Panc1 (cell line): ENCODE measurements around the gene NUDT13. TPM values are rescaled to one million over a fixed set of nuclear protein-coding genes. Genes with fewer than 3 reads are reported as not detected.
"Not testable (repeated sequence)": the region's sequence is repeated elsewhere in the genome, so short reads cannot be mapped to it uniquely, and the experiment has no call there.

Source experiments
- ATAC-seq: fragments of 200-7000 bp; cut with Tn5 transposase; 2 replicates; pipeline ENCODE4 v1.9.1; 2020; ENCODE audit warnings: mild to moderate bottlenecking, moderate library complexity
- BruUV-seq: library from RNA; stranded (reverse); fragments of 400-500 nt; replicated peaks from 2 replicates; lab custom pipeline; 2021; lab: Mats Ljungman, UMichigan
- CTCF ChIA-PET: fragments of 300-600 bp; sonication (Branson Sonifier 250); formaldehyde crosslinking; loops from one replicate; lab custom pipeline; 2022; ENCODE audit warnings: antibody characterized with exemption; lab: Charles Lee
- POLR2A ChIA-PET: fragments of 300-600 bp; sonication (Branson Sonifier 250); formaldehyde crosslinking; loops from one replicate; lab custom pipeline; 2022; ENCODE audit warnings: antibody characterized with exemption; lab: Charles Lee
- DNase-seq: peaks from one replicate; pipeline ENCODE4 v3.0.0-alpha.2; 2010; ENCODE audit warnings: low read depth, low spot score
- H3K27ac ChIP-seq: 2 replicates; pipeline ENCODE4 v1.5.1; 2011; ENCODE audit warnings: mild to moderate bottlenecking, low read length, inconsistent platforms
- H3K27me3 ChIP-seq: fragments of 200-500 bp; sonication (Bioruptor generic); 2 replicates; pipeline ENCODE4 v1.6.0; 2014; ENCODE audit warnings: low read length, inconsistent platforms; ENCODE audit not compliant: control insufficient read depth, insufficient read depth
- H3K36me3 ChIP-seq: fragments of 200-500 bp; sonication (Bioruptor generic); 2 replicates; pipeline ENCODE4 v1.5.1; 2014; ENCODE audit warnings: inconsistent platforms, mild to moderate bottlenecking, low read length, moderate library complexity; ENCODE audit not compliant: control insufficient read depth, insufficient read depth
- H3K4me1 ChIP-seq: 2 replicates; pipeline ENCODE4 v1.5.1; 2011; ENCODE audit warnings: inconsistent platforms, mild to moderate bottlenecking, low read length, moderate library complexity; ENCODE audit not compliant: control insufficient read depth, insufficient read depth
- H3K4me3 ChIP-seq, 2 experiments: 2 replicates each; pipeline ENCODE4 v1.5.1; 2011 to 2012; ENCODE audit warnings: low read depth in 2 of 2, low read length in 2 of 2, mild to moderate bottlenecking in 2 of 2, inconsistent platforms in 1 of 2, moderate library complexity in 1 of 2
- H3K9me3 ChIP-seq: fragments of 200-500 bp; sonication (Bioruptor generic); 2 replicates; pipeline ENCODE4 v1.5.1; 2014; ENCODE audit warnings: low read depth, mild to moderate bottlenecking, inconsistent platforms, low read length, moderate library complexity; ENCODE audit not compliant: control insufficient read depth, insufficient read depth
- POLR2AphosphoS5 ChIP-seq: IDR thresholded peaks from 2 replicates; pipeline ENCODE4 v1.6.1; 2012; ENCODE audit warnings: mild to moderate bottlenecking, low read depth, low read length, moderate library complexity
- SIN3A ChIP-seq: IDR thresholded peaks from 2 replicates; pipeline ENCODE4 v1.6.1; 2012; ENCODE audit warnings: low read depth, mild to moderate bottlenecking, low read length, moderate library complexity, borderline replicate concordance; ENCODE audit not compliant: insufficient read depth
- TCF7L2 ChIP-seq: IDR thresholded peaks from 2 replicates; pipeline ENCODE4 v1.6.1; 2011; ENCODE audit warnings: mild to moderate bottlenecking, low read depth, low read length, inconsistent platforms
- in situ Hi-C: cut with HindIII; loops from 2 replicates; pipeline ENCODE4 v1.10.0; 2016; ENCODE audit warnings: low sequenced_read_pairs, low pct_unique_long_range_greater_than_20kb
- intact Hi-C: fragments of 100-400 bp; cut with micrococcal nuclease; formaldehyde crosslinking; loops from one replicate; pipeline ENCODE4 v1.10.0; 2022; ENCODE audit not compliant: unreplicated experiment
- total RNA-seq: library from RNA; stranded (reverse); gene quantifications from one replicate; pipeline ENCODE4 v1.2.1, GENCODE V29; 2021; ENCODE audit not compliant: unreplicated experiment
- TF ChIP-seq, protein P1 (sequence below): fragments of 450-650 bp; IDR thresholded peaks from 2 replicates; pipeline ENCODE4 v1.5.1; 2017; ENCODE audit warnings: mild to moderate bottlenecking
- TF ChIP-seq, protein P2 (sequence below), 2 experiments: IDR thresholded peaks; 2 replicates each; pipeline ENCODE4 v1.6.1; 2011 to 2012; ENCODE audit warnings: low read depth in 2 of 2, control low read depth in 1 of 2, low read length in 1 of 2, mild to moderate bottlenecking in 1 of 2, moderate library complexity in 1 of 2; ENCODE audit not compliant: insufficient read depth in 1 of 2

Gene NUDT13
- total RNA-seq, 1 experiment from 2014 or later: 6.1 TPM

- H3K9me3 ChIP-seq, ATAC-seq, H3K27me3 ChIP-seq, H3K4me3 ChIP-seq, in situ Hi-C loops, DNase-seq, BruUV-seq, intact Hi-C loops, H3K36me3 ChIP-seq, H3K4me1 ChIP-seq, POLR2A ChIA-PET: not testable (repeated sequence)
- CTCF ChIA-PET: interaction anchor here (0.7 kb wide), 1 partner anchor 497 kb away, joined by 4 read pairs; no protein-coding TSS in a partner anchor
- peak overlapping the region; percentile 99 for H3K27ac ChIP-seq
These were observed 1.8 kb downstream of the NUDT13 start for GRCh38 chr10:73112032-73112431.

DNA sequence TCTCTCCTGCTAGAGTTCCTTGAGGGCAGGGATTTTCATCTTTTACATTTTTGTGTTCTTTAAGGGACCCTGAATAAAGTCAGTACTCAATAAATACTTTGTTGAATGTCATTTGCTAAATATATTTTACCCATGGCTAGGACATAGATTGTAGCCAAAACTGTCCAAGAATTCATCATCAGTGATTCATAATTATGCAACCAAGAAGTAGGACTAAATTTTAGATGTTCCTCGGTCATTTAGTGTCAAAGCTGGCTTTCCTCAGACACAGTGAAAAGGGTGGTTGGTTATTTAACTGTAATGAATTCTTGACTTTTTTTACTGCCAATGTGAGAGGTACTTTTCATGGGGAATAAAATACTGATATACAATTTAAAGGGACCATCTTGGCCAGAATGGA is 3.3 kb downstream of the NUDT13 start:
- Histone ChIP-seq H3K36me3 (no peaks in the 10 kb centered on the region), H3K4me3 (no peak overlapping the region), H3K27me3 (no peaks in the 10 kb centered on the region), H3K4me1 (peaks cover 11% of the 10 kb centered on the region), H3K9me3 (no peaks in the 10 kb centered on the region), H3K27ac (no peak overlapping the region)
- intact Hi-C loops: no loop called here
- in situ Hi-C loops: no loop called here
- BruUV-seq: TSS peak; percentile 38
- ATAC-seq (no peak), DNase-seq (no peak)
- TF ChIP-seq TCF7L2 (no peak), SIN3A (no peak), POLR2AphosphoS5 (no peak)
- TF ChIP-seq, protein P1, sequence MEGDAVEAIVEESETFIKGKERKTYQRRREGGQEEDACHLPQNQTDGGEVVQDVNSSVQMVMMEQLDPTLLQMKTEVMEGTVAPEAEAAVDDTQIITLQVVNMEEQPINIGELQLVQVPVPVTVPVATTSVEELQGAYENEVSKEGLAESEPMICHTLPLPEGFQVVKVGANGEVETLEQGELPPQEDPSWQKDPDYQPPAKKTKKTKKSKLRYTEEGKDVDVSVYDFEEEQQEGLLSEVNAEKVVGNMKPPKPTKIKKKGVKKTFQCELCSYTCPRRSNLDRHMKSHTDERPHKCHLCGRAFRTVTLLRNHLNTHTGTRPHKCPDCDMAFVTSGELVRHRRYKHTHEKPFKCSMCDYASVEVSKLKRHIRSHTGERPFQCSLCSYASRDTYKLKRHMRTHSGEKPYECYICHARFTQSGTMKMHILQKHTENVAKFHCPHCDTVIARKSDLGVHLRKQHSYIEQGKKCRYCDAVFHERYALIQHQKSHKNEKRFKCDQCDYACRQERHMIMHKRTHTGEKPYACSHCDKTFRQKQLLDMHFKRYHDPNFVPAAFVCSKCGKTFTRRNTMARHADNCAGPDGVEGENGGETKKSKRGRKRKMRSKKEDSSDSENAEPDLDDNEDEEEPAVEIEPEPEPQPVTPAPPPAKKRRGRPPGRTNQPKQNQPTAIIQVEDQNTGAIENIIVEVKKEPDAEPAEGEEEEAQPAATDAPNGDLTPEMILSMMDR: no peak
- TF ChIP-seq, protein P2, sequence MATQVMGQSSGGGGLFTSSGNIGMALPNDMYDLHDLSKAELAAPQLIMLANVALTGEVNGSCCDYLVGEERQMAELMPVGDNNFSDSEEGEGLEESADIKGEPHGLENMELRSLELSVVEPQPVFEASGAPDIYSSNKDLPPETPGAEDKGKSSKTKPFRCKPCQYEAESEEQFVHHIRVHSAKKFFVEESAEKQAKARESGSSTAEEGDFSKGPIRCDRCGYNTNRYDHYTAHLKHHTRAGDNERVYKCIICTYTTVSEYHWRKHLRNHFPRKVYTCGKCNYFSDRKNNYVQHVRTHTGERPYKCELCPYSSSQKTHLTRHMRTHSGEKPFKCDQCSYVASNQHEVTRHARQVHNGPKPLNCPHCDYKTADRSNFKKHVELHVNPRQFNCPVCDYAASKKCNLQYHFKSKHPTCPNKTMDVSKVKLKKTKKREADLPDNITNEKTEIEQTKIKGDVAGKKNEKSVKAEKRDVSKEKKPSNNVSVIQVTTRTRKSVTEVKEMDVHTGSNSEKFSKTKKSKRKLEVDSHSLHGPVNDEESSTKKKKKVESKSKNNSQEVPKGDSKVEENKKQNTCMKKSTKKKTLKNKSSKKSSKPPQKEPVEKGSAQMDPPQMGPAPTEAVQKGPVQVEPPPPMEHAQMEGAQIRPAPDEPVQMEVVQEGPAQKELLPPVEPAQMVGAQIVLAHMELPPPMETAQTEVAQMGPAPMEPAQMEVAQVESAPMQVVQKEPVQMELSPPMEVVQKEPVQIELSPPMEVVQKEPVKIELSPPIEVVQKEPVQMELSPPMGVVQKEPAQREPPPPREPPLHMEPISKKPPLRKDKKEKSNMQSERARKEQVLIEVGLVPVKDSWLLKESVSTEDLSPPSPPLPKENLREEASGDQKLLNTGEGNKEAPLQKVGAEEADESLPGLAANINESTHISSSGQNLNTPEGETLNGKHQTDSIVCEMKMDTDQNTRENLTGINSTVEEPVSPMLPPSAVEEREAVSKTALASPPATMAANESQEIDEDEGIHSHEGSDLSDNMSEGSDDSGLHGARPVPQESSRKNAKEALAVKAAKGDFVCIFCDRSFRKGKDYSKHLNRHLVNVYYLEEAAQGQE (IDR thresholded peaks at IDR 0.05; ENCODE audit: insufficient read depth in 1 of 2, low read depth in 2 of 2, low read length in 1 of 2): no peak
- CTCF ChIA-PET: no interaction called here
- POLR2A ChIA-PET: interaction anchor here (1.6 kb wide), 1 partner anchor 17 kb away, joined by 13 read pairs; the partner anchor contains the start of gene P4HA1

DNA sequence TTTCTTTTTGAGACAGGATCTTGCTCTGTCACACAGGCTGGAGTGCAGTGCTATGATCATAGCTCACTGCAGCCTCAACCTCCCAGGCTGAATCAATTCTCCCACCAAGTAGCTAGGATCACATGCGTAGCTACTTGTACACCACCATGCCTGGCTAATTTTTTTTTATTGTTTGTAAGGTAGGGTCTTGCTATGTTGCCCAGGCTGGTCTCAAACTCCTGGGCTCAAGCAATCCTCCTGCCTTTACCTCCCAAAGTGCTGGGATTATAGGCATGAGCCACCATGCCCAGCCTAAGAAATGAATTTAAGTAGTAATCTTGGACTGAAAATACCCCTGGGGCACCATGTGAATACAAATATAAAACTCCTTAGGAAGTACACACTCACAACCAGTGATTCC is 5.8 kb downstream of the NUDT13 start:
- BruUV-seq: no TSS peak
- in situ Hi-C loops (no loop called here), intact Hi-C loops (no loop called here)
- CTCF ChIA-PET: no interaction called here
- TF ChIP-seq POLR2AphosphoS5: no peak
- TF ChIP-seq TCF7L2: no peak
- TF ChIP-seq, protein P1: no peak
- TF ChIP-seq SIN3A: no peak
- TF ChIP-seq, protein P2 (IDR thresholded peaks at IDR 0.05; ENCODE audit: insufficient read depth in 1 of 2, low read depth in 2 of 2, low read length in 1 of 2): no peak
- no peak overlapping the region for H3K27ac ChIP-seq
- peaks cover 11% of the 10 kb centered on the region for H3K4me1 ChIP-seq
- POLR2A ChIA-PET: interaction anchor here (0.6 kb wide), 1 partner anchor 255 kb away, joined by 8 read pairs; no protein-coding TSS in a partner anchor
- H3K4me3 ChIP-seq: no peak overlapping the region
- no peaks in the 10 kb centered on the region for H3K36me3 ChIP-seq
- ATAC-seq (no peak), DNase-seq (no peak)
- H3K27me3 ChIP-seq: no peaks in the 10 kb centered on the region
- H3K9me3 ChIP-seq: no peaks in the 10 kb centered on the region
